GM12878 (cell line): Measurements from ENCODE around the gene MBD5. TPM values are rescaled to one million over a fixed set of nuclear protein-coding genes. Genes with fewer than 3 reads are reported as not detected.

Experiments used
- ATAC-seq: fragments of 200-7000 bp; cut with Tn5 transposase; 3 replicates; pipeline ENCODE4 v1.9.1; 2020; ENCODE audit warnings: mild to moderate bottlenecking, moderate library complexity
- BruUV-seq: library from RNA; stranded (reverse); fragments of 400-500 nt; replicated peaks from 2 replicates; lab custom pipeline; 2021; lab: Mats Ljungman, UMichigan
- CTCF ChIA-PET: fragments of 300-600 bp; sonication (Branson Sonifier 250); formaldehyde crosslinking; extraction: SDS; loops from one replicate; lab custom pipeline; 2021; ENCODE audit warnings: inconsistent platforms; lab: Yijun Ruan, JAX
- POLR2A ChIA-PET: fragments of 350-600 bp; formaldehyde crosslinking; extraction: SDS; loops from one replicate; lab custom pipeline; 2021; ENCODE audit warnings: inconsistent platforms; lab: Charles Lee
- RAD21 ChIA-PET: fragments of 300-600 bp; sonication (Branson Sonifier 250); formaldehyde crosslinking; loops from one replicate; lab custom pipeline; 2023; ENCODE audit warnings: antibody characterized with exemption; ENCODE audit not compliant: unreplicated experiment; lab: Charles Lee
- SMC1A ChIA-PET: fragments of 300-600 bp; sonication (Branson Sonifier 250); formaldehyde crosslinking; loops from one replicate; lab custom pipeline; 2023; ENCODE audit not compliant: unreplicated experiment, uncharacterized antibody; lab: Charles Lee
- DNase-seq: peaks from one replicate; pipeline ENCODE4 v3.0.0-alpha.2; 2011; ENCODE audit warnings: low read depth, low spot score
- FAIRE-seq: peaks from 3 replicates; lab custom pipeline; 2011; peaks lifted over from hg19 to GRCh38; lab: Jason Lieb, UNC
- H2AFZ ChIP-seq: 2 replicates; pipeline ENCODE4 v1.6.0; 2011; ENCODE audit warnings: low read depth, low read length, control low read depth; ENCODE audit not compliant: control insufficient read depth
- H3K27ac ChIP-seq: 2 replicates; pipeline ENCODE4 v1.5.1; 2011; ENCODE audit warnings: control low read depth; ENCODE audit not compliant: control insufficient read depth, insufficient read depth
- H3K27me3 ChIP-seq, 2 experiments: replicated peaks in 1 of 2; 2 replicates each; pipeline versions ENCODE4 v1.6.0 to v1.6.1; 2011; ENCODE audit warnings: low read length in 1 of 2; ENCODE audit not compliant: control insufficient read depth in 2 of 2, insufficient read depth in 2 of 2
- H3K36me3 ChIP-seq, 2 experiments: 2 replicates each; pipeline ENCODE4 v1.5.1; 2011; ENCODE audit warnings: low read length in 1 of 2; ENCODE audit not compliant: control insufficient read depth in 2 of 2, insufficient read depth in 2 of 2
- H3K4me1 ChIP-seq: 2 replicates; pipeline ENCODE4 v1.6.1; 2011; ENCODE audit warnings: mild to moderate bottlenecking, low read length, moderate library complexity, mixed read lengths; ENCODE audit not compliant: control insufficient read depth, insufficient read depth
- H3K4me2 ChIP-seq: 2 replicates; pipeline ENCODE4 v1.6.0; 2011; ENCODE audit warnings: control low read depth; ENCODE audit not compliant: control insufficient read depth, insufficient read depth
- H3K4me3 ChIP-seq: fragments of 200-600 bp; sonication (generic); 2 replicates; pipeline ENCODE4 v1.5.1; 2016
- H3K79me2 ChIP-seq: 2 replicates; pipeline ENCODE4 v1.6.0; 2011; ENCODE audit warnings: low read length; ENCODE audit not compliant: control insufficient read depth, insufficient read depth
- H3K9ac ChIP-seq: 2 replicates; pipeline ENCODE4 v1.8.0; 2011; ENCODE audit warnings: low read length, control low read depth, mixed read lengths; ENCODE audit not compliant: control insufficient read depth, insufficient read depth
- H3K9me3 ChIP-seq: replicated peaks from 3 replicates; pipeline ENCODE4 v1.5.1; 2011; ENCODE audit warnings: mild to moderate bottlenecking, low read length; ENCODE audit not compliant: control insufficient read depth, insufficient read depth
- H4K20me1 ChIP-seq: 2 replicates; pipeline ENCODE4 v1.6.0; 2011; ENCODE audit not compliant: control insufficient read depth, insufficient read depth
- BCLAF1 ChIP-seq: fragments of 450-650 bp; IDR thresholded peaks from 2 replicates; pipeline ENCODE4 v1.6.1; 2017; ENCODE audit warnings: antibody characterized with exemption, mild to moderate bottlenecking, moderate library complexity
- CTCF ChIP-seq, 3 experiments: IDR thresholded peaks in 2 of 3; conservative IDR thresholded peaks in 1 of 3; 2 replicates each; pipeline ENCODE4 v1.5.1; 2011; ENCODE audit warnings: low read depth in 3 of 3, low read length in 3 of 3, mild to moderate bottlenecking in 3 of 3, control low read depth in 2 of 3, moderate library complexity in 2 of 3, inconsistent platforms in 1 of 3, mixed read lengths in 1 of 3; ENCODE audit not compliant: control insufficient read depth in 2 of 3, insufficient read depth in 1 of 3; ENCODE audit errors: extremely low read depth in 1 of 3
- NR2F1 ChIP-seq: fragments of 450-650 bp; conservative IDR thresholded peaks from 2 replicates; pipeline ENCODE4 v1.6.1; 2017; ENCODE audit warnings: mild to moderate bottlenecking
- SP1 ChIP-seq: IDR thresholded peaks from one replicate; pipeline ENCODE4 v1.6.1; 2011; ENCODE audit warnings: low read depth, low read length
- USF1 ChIP-seq: IDR thresholded peaks from 2 replicates; pipeline ENCODE4 v1.6.1; 2011; ENCODE audit warnings: borderline replicate concordance, low read depth, mild to moderate bottlenecking, moderate library complexity, mixed read lengths, low read length; ENCODE audit not compliant: insufficient read depth; ENCODE audit errors: extremely low read length
- WGBS: methylation state at CpG from one replicate; pipeline ENCODE4 v1.1.6; 2016; ENCODE audit warnings: low lambda C conversion rate; ENCODE audit not compliant: insufficient replicate concordance, insufficient coverage; ENCODE audit errors: missing lambda C conversion rate; 5-methylcytosine and 5-hydroxymethylcytosine counted together
- in situ Hi-C: fragments of 300-500 bp; cut with MboI; formaldehyde crosslinking; loops from 9 replicates; pipeline ENCODE4 v1.14.3; 2018; ENCODE audit warnings: mixed read lengths
- intact Hi-C: fragments of 100-400 bp; cut with micrococcal nuclease; formaldehyde crosslinking; loops from one replicate; pipeline ENCODE4 v1.14.2; 2022; ENCODE audit not compliant: unreplicated experiment
- polyA plus RNA-seq, 11 experiments: library from polyadenylated mRNA; depleted of rRNA in 4 of 11; unstranded in 6 of 11; stranded (reverse) in 5 of 11; fragments of >200 nt; fragmentation: Nextera tagmentation in 4 of 11; fragmentation: Illumina TruSeq in 1 of 11; extraction: Ambion mirVana in 4 of 11; extraction: Trizol in 1 of 11; gene quantifications; 1 replicate in 1 of 11; 2 replicates in 10 of 11; pipeline versions ENCODE4 v1.2.1 to v1.2.3, GENCODE V29; 2011 to 2016; ENCODE audit warnings: inconsistent platforms in 2 of 11, missing spikeins in 2 of 11, low read depth in 1 of 11
- total RNA-seq, 4 experiments: library from RNA; depleted of rRNA in 3 of 4; stranded (reverse); fragments of >200 nt in 3 of 4; fragmentation: Illumina TruSeq in 1 of 4; extraction: Trizol in 1 of 4; gene quantifications; 2 replicates each; pipeline versions ENCODE4 v1.2.1 to v1.2.3, GENCODE V29; 2013 to 2021

Gene MBD5
- total and polyA plus RNA-seq, 10 of the 15 experiments (the other 5 are each of a cell fraction or from before 2014, with no cell fraction given) = 7.4 to 58.0 (median 21.2) TPM

GRCh38 chr2:148525130-148525529, 504.2 kb downstream of the MBD5 start (continued):
- no peak for TF ChIP-seq BCLAF1

GRCh38 chr2:148526509-148527346, 505.8 kb downstream of the MBD5 start:
- Histone ChIP-seq H3K27ac (no peak overlapping the region), H3K9ac (no peak overlapping the region), H3K4me3 (no peak overlapping the region), H3K36me3 (no peaks in the 10 kb centered on the region), H4K20me1 (no peaks in the 10 kb centered on the region), H3K4me2 (no peak overlapping the region), H2AFZ (no peak overlapping the region), H3K79me2 (no peaks in the 10 kb centered on the region), H3K27me3 (no peaks in the 10 kb centered on the region), H3K4me1 (peaks cover 7% of the 10 kb centered on the region), H3K9me3 (no peaks in the 10 kb centered on the region)
- ChIA-PET RAD21 (interaction anchor here (1.4 kb wide), 1 partner anchor 17 kb away, joined by 4 read pairs; no protein-coding TSS in a partner anchor), CTCF (interaction anchor here (0.5 to 1.0 kb wide), 2 partner anchors 205 to 537 kb away, joined by 3 read pairs; no protein-coding TSS in a partner anchor), POLR2A (no interaction called here), SMC1A (no interaction called here)
- ATAC-seq (no peak), FAIRE-seq (no peak), DNase-seq (no peak)
- BruUV-seq = no TSS peak
- intact Hi-C loops (no loop called here), in situ Hi-C loops (no loop called here)
- TF ChIP-seq SP1 (no peak), USF1 (no peak), CTCF (IDR thresholded peaks at IDR 0.05 in 2 of 3, conservative IDR thresholded peaks at IDR 0.05 in 1 of 3; ENCODE audit: control insufficient read depth in 2 of 3, extremely low read depth in 1 of 3, insufficient read depth in 1 of 3, low read depth in 3 of 3, low read length in 3 of 3) (no peak), NR2F1 (no peak)
- WGBS = 56% methylated on average over 9 of the region's 9 CpGs
